ENCODE data around the gene HORMAD2. TPM values are rescaled to one million over a fixed set of nuclear protein-coding genes. Genes with fewer than 3 reads are reported as not detected.
"Not testable (repeated sequence)": the region's sequence is repeated elsewhere in the genome, so short reads cannot be mapped to it uniquely, and the experiment has no call there.

The HORMAD2 gene
- total and polyA plus RNA-seq, 9 of the 15 experiments (the other 6 are each of a cell fraction or from before 2014, with no cell fraction given) = not detected

- CTCF ChIA-PET (ENCODE audit: low intra/inter-chr PET ratio); H4K20me1 ChIP-seq (replicated peaks; ENCODE audit: control insufficient read depth, insufficient read depth, low read length); H3K4me1 ChIP-seq (replicated peaks in 1 of 2; ENCODE audit: control insufficient read depth in 2 of 2, insufficient read depth in 2 of 2, low read length in 2 of 2); H3K9me1 ChIP-seq (ENCODE audit: control insufficient read depth, insufficient read depth, low read length); H3K4me3 ChIP-seq; intact Hi-C loops (cut with micrococcal nuclease); H3K36me3 ChIP-seq (ENCODE audit: control insufficient read depth, insufficient read depth, low read length); H3K27ac ChIP-seq (ENCODE audit: extremely low read depth, low read depth, low read length); ATAC-seq; DNase-seq (ENCODE audit: extremely low read depth in 1 of 4, low spot score in 3 of 4); H3K9ac ChIP-seq (ENCODE audit: insufficient read depth in 1 of 2, low read depth in 2 of 2, low read length in 2 of 2); POLR2A ChIA-PET; H3K9me3 ChIP-seq (replicated peaks; ENCODE audit: control insufficient read depth, insufficient read depth, low read depth, low read length); H2AFZ ChIP-seq (ENCODE audit: low read depth, low read length); BruUV-seq (replicated peaks); in situ Hi-C loops (cut with MboI); H3K79me2 ChIP-seq (ENCODE audit: control insufficient read depth, insufficient read depth, low read length); H3K4me2 ChIP-seq (ENCODE audit: insufficient read depth, low read length); FAIRE-seq; H3K27me3 ChIP-seq (ENCODE audit: control insufficient read depth in 2 of 2, insufficient read depth in 2 of 2, low read length in 2 of 2): not testable (repeated sequence)
- WGBS (ENCODE audit: insufficient coverage, low coverage, missing lambda C conversion rate) = 28% methylated on average over 2 of the region's 6 CpGs
These were observed 19.2 kb upstream of the HORMAD2 start for GRCh38 chr22:30061094-30061493.

DNA sequence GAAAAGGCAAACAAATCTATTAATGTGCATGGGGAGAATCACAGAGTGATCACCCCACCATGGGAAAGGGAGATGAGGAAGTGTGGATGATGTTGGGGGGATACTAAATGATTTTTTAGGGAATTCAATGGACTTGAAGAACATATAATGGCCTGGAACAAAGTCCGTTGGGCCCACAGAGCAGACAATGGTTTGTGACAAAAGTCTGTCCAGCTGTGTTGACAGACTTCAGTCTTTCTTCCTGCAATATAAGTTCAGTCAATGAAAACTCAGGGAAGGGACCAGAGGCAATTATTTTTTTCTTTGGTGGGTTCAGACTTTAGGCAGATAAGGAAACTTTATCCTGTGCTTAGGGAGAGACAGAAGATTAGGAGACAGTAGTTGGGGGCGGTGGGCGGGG is 18.0 kb upstream of the HORMAD2 start:
- H3K4me2 ChIP-seq (ENCODE audit: insufficient read depth, low read length) = no peak overlapping the region
- ChIA-PET POLR2A (no interaction called here), CTCF (ENCODE audit: low intra/inter-chr PET ratio) (no interaction called here)
- no peaks in the 10 kb centered on the region for H4K20me1 ChIP-seq (replicated peaks; ENCODE audit: control insufficient read depth, insufficient read depth, low read length)
- H3K9me3 ChIP-seq (replicated peaks; ENCODE audit: control insufficient read depth, insufficient read depth, low read depth, low read length) = no peaks in the 10 kb centered on the region
- ATAC-seq (no peak), DNase-seq (ENCODE audit: extremely low read depth in 1 of 4, low spot score in 3 of 4) (no peak), FAIRE-seq (no peak)
- no TSS peak for BruUV-seq (replicated peaks)
- in situ Hi-C loops (cut with MboI) = no loop called here
- H3K36me3 ChIP-seq (ENCODE audit: control insufficient read depth, insufficient read depth, low read length) = no peaks in the 10 kb centered on the region
- no peak overlapping the region for H3K4me3 ChIP-seq
- H3K79me2 ChIP-seq (ENCODE audit: control insufficient read depth, insufficient read depth, low read length) = no peaks in the 10 kb centered on the region
- no peak overlapping the region for H3K9ac ChIP-seq (ENCODE audit: insufficient read depth in 1 of 2, low read depth in 2 of 2, low read length in 2 of 2)
- no peaks in the 10 kb centered on the region for H3K9me1 ChIP-seq (ENCODE audit: control insufficient read depth, insufficient read depth, low read length)
- TF ChIP-seq, protein P1, sequence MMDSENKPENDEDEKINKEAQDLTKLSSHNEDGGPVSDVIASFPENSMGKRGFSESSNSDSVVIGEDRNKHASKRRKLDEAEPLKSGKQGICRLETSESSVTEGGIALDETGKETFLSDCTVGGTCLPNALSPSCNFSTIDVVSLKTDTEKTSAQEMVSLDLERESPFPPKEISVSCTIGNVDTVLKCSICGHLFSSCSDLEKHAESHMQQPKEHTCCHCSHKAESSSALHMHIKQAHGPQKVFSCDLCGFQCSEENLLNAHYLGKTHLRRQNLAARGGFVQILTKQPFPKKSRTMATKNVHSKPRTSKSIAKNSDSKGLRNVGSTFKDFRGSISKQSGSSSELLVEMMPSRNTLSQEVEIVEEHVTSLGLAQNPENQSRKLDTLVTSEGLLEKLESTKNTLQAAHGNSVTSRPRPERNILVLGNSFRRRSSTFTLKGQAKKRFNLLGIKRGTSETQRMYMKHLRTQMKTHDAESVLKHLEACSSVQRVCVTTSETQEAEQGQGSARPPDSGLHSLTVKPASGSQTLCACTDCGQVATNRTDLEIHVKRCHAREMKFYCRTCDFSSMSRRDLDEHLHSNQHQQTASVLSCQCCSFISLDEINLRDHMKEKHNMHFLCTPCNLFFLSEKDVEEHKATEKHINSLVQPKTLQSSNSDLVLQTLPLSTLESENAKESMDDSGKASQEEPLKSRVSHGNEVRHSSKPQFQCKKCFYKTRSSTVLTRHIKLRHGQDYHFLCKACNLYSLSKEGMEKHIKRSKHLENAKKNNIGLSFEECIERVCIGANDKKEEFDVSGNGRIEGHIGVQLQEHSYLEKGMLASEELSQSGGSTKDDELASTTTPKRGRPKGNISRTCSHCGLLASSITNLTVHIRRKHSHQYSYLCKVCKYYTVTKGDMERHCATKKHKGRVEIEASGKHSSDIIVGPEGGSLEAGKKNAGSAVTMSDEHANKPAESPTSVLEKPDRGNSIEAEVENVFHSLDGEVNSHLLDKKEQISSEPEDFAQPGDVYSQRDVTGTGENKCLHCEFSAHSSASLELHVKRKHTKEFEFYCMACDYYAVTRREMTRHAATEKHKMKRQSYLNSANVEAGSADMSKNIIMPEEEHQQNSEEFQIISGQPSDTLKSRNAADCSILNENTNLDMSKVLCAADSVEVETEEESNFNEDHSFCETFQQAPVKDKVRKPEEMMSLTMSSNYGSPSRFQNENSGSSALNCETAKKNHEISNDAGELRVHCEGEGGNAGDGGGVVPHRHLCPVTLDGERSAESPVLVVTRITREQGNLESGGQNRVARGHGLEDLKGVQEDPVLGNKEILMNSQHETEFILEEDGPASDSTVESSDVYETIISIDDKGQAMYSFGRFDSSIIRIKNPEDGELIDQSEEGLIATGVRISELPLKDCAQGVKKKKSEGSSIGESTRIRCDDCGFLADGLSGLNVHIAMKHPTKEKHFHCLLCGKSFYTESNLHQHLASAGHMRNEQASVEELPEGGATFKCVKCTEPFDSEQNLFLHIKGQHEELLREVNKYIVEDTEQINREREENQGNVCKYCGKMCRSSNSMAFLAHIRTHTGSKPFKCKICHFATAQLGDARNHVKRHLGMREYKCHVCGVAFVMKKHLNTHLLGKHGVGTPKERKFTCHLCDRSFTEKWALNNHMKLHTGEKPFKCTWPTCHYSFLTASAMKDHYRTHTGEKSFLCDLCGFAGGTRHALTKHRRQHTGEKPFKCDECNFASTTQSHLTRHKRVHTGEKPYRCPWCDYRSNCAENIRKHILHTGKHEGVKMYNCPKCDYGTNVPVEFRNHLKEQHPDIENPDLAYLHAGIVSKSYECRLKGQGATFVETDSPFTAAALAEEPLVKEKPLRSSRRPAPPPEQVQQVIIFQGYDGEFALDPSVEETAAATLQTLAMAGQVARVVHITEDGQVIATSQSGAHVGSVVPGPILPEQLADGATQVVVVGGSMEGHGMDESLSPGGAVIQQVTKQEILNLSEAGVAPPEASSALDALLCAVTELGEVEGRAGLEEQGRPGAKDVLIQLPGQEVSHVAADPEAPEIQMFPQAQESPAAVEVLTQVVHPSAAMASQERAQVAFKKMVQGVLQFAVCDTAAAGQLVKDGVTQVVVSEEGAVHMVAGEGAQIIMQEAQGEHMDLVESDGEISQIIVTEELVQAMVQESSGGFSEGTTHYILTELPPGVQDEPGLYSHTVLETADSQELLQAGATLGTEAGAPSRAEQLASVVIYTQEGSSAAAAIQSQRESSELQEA (IDR thresholded peaks at IDR 0.05; ENCODE audit: low read depth) = no peak
- no peak overlapping the region for H2AFZ ChIP-seq (ENCODE audit: low read depth, low read length)
- intact Hi-C loops (cut with micrococcal nuclease) = no loop called here
- H3K27ac ChIP-seq (ENCODE audit: extremely low read depth, low read depth, low read length) = no peak overlapping the region
- H3K27me3 ChIP-seq (ENCODE audit: control insufficient read depth in 2 of 2, insufficient read depth in 2 of 2, low read length in 2 of 2) = no peaks in the 10 kb centered on the region
- no peaks in the 10 kb centered on the region for H3K4me1 ChIP-seq (replicated peaks in 1 of 2; ENCODE audit: control insufficient read depth in 2 of 2, insufficient read depth in 2 of 2, low read length in 2 of 2)
- WGBS (ENCODE audit: insufficient coverage, low coverage, missing lambda C conversion rate) = 0% methylated on average over 1 of the region's 3 CpGs
